K562 (cell line): Measurements from ENCODE around the gene TCAP. TPM values are rescaled to one million over a fixed set of nuclear protein-coding genes. Genes with fewer than 3 reads are reported as not detected.

ENCODE experiments used
- polyA plus RNA-seq, 8 experiments: library from polyadenylated mRNA; depleted of rRNA in 4 of 8; stranded (reverse) in 5 of 8; unstranded in 3 of 8; fragments of >200 nt; fragmentation: Nextera tagmentation in 2 of 8; fragmentation: Illumina TruSeq in 1 of 8; extraction: Ambion mirVana in 2 of 8; extraction: Trizol in 1 of 8; gene quantifications; 2 replicates each; pipeline versions ENCODE4 v1.2.1 to v1.2.3, GENCODE V29; 2011 to 2014; ENCODE audit warnings: inconsistent platforms in 1 of 8, missing spikeins in 1 of 8
- total RNA-seq, 7 experiments: library from RNA; depleted of rRNA in 6 of 7; stranded (reverse); fragments of >200 nt in 6 of 7; fragmentation: Illumina TruSeq in 2 of 7; extraction: Trizol in 2 of 7; gene quantifications; 2 replicates each; pipeline versions ENCODE4 v1.2.1 to v1.2.3, GENCODE V29; 2011 to 2021; ENCODE audit warnings: low replicate concordance in 1 of 7
- TF ChIP-seq, protein P1 (sequence below), 2 experiments: fragments of 450-650 bp in 1 of 2; sonication (generic) in 1 of 2; formaldehyde crosslinking in 1 of 2; IDR thresholded peaks; 2 replicates each; pipeline versions ENCODE4 v1.7.1 to v1.9.0; 2016 to 2022; ENCODE audit warnings: inconsistent platforms in 1 of 2, mild to moderate bottlenecking in 1 of 2, missing genetic modification reagents in 1 of 2
- TF ChIP-seq, protein P2 (sequence below), 2 experiments: fragments of 450-650 bp; IDR thresholded peaks; 2 replicates each; pipeline ENCODE4 v1.6.1; 2018; ENCODE audit warnings: mild to moderate bottlenecking in 2 of 2, low read depth in 1 of 2; ENCODE audit not compliant: partially characterized antibody in 2 of 2
- TF ChIP-seq, protein P3 (sequence below), 2 experiments: fragments of 450-650 bp; formaldehyde crosslinking in 1 of 2; IDR thresholded peaks; 2 replicates each; pipeline versions ENCODE4 v1.4.0 to v1.6.1; 2014 to 2020; ENCODE audit warnings: mild to moderate bottlenecking in 2 of 2, borderline replicate concordance in 1 of 2, low read depth in 1 of 2

The TCAP gene
- total and polyA plus RNA-seq, 9 of the 15 experiments (the other 6 are each of a cell fraction or from before 2014, with no cell fraction given): 0.33 to 1.4 (median 0.82) TPM; not detected in 2

DNA sequence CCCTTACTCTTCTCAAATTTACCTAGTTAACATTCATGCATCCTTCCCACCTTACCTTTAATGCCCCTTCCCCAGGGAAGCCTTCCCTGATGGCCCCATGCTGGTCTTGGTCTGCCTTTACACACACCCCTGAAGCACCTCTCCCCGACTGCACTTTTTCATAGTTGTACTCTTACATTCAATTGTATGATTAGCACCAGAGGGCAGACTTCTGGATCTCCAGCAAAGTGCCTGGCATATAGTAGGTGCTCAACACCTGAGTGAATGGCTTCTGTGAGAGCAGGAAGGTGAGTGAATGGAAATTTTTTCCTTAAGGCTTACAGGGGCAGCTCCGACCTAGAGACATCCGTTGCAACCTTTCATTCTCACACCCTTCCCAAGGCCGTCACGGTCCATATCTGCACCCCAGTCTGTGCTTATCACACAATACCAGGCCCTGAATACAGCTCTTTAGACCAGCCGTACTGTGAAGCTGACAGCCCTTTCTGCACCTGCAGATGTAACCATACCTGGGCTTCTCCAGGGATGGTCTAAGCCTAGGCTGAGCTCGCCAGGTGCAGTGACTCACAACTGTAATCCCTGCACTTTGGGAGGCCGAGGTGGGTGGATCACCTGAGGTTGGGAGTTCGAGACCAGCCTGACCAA lies 18.3 kb downstream of the TCAP start (continued):
- TF ChIP-seq, protein P1, sequence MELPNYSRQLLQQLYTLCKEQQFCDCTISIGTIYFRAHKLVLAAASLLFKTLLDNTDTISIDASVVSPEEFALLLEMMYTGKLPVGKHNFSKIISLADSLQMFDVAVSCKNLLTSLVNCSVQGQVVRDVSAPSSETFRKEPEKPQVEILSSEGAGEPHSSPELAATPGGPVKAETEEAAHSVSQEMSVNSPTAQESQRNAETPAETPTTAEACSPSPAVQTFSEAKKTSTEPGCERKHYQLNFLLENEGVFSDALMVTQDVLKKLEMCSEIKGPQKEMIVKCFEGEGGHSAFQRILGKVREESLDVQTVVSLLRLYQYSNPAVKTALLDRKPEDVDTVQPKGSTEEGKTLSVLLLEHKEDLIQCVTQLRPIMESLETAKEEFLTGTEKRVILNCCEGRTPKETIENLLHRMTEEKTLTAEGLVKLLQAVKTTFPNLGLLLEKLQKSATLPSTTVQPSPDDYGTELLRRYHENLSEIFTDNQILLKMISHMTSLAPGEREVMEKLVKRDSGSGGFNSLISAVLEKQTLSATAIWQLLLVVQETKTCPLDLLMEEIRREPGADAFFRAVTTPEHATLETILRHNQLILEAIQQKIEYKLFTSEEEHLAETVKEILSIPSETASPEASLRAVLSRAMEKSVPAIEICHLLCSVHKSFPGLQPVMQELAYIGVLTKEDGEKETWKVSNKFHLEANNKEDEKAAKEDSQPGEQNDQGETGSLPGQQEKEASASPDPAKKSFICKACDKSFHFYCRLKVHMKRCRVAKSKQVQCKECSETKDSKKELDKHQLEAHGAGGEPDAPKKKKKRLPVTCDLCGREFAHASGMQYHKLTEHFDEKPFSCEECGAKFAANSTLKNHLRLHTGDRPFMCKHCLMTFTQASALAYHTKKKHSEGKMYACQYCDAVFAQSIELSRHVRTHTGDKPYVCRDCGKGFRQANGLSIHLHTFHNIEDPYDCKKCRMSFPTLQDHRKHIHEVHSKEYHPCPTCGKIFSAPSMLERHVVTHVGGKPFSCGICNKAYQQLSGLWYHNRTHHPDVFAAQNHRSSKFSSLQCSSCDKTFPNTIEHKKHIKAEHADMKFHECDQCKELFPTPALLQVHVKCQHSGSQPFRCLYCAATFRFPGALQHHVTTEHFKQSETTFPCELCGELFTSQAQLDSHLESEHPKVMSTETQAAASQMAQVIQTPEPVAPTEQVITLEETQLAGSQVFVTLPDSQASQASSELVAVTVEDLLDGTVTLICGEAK (IDR thresholded peaks at IDR 0.05): no peak
- TF ChIP-seq, protein P1 (CRISPR knock-in tag; IDR thresholded peaks at IDR 0.05): no peak
- TF ChIP-seq, protein P2, sequence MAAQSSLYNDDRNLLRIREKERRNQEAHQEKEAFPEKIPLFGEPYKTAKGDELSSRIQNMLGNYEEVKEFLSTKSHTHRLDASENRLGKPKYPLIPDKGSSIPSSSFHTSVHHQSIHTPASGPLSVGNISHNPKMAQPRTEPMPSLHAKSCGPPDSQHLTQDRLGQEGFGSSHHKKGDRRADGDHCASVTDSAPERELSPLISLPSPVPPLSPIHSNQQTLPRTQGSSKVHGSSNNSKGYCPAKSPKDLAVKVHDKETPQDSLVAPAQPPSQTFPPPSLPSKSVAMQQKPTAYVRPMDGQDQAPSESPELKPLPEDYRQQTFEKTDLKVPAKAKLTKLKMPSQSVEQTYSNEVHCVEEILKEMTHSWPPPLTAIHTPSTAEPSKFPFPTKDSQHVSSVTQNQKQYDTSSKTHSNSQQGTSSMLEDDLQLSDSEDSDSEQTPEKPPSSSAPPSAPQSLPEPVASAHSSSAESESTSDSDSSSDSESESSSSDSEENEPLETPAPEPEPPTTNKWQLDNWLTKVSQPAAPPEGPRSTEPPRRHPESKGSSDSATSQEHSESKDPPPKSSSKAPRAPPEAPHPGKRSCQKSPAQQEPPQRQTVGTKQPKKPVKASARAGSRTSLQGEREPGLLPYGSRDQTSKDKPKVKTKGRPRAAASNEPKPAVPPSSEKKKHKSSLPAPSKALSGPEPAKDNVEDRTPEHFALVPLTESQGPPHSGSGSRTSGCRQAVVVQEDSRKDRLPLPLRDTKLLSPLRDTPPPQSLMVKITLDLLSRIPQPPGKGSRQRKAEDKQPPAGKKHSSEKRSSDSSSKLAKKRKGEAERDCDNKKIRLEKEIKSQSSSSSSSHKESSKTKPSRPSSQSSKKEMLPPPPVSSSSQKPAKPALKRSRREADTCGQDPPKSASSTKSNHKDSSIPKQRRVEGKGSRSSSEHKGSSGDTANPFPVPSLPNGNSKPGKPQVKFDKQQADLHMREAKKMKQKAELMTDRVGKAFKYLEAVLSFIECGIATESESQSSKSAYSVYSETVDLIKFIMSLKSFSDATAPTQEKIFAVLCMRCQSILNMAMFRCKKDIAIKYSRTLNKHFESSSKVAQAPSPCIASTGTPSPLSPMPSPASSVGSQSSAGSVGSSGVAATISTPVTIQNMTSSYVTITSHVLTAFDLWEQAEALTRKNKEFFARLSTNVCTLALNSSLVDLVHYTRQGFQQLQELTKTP (IDR thresholded peaks at IDR 0.05; ENCODE audit: low read depth in 1 of 2, partially characterized antibody in 2 of 2): no peak
- TF ChIP-seq, protein P3, sequence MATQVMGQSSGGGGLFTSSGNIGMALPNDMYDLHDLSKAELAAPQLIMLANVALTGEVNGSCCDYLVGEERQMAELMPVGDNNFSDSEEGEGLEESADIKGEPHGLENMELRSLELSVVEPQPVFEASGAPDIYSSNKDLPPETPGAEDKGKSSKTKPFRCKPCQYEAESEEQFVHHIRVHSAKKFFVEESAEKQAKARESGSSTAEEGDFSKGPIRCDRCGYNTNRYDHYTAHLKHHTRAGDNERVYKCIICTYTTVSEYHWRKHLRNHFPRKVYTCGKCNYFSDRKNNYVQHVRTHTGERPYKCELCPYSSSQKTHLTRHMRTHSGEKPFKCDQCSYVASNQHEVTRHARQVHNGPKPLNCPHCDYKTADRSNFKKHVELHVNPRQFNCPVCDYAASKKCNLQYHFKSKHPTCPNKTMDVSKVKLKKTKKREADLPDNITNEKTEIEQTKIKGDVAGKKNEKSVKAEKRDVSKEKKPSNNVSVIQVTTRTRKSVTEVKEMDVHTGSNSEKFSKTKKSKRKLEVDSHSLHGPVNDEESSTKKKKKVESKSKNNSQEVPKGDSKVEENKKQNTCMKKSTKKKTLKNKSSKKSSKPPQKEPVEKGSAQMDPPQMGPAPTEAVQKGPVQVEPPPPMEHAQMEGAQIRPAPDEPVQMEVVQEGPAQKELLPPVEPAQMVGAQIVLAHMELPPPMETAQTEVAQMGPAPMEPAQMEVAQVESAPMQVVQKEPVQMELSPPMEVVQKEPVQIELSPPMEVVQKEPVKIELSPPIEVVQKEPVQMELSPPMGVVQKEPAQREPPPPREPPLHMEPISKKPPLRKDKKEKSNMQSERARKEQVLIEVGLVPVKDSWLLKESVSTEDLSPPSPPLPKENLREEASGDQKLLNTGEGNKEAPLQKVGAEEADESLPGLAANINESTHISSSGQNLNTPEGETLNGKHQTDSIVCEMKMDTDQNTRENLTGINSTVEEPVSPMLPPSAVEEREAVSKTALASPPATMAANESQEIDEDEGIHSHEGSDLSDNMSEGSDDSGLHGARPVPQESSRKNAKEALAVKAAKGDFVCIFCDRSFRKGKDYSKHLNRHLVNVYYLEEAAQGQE (IDR thresholded peaks at IDR 0.05; ENCODE audit: borderline replicate concordance): no peak
- TF ChIP-seq, protein P3 (CRISPR knock-in tag; IDR thresholded peaks at IDR 0.05; ENCODE audit: low read depth): no peak
